Measurements from ENCODE around the gene VWA3B. TPM values are rescaled to one million over a fixed set of nuclear protein-coding genes. Genes with fewer than 3 reads are reported as not detected.
A peak's percentile ranks its signal among the peaks of the same experiment; 100 is the strongest.

VWA3B gene
- total and polyA plus RNA-seq, 2 donors (not counting 3 experiments of a cell fraction or from before 2014, with no cell fraction given), result not detected

GRCh38 chr2:98148595-98149332 lies 61.8 kb downstream of the VWA3B start:
- ChIA-PET CTCF (interaction anchor here (1.2 to 1.3 kb wide), 4 partner anchors 236 to 408 kb away, joined by 3 to 9 read pairs (median 4); no protein-coding TSS in a partner anchor), POLR2A (no interaction called here)
- peak overlapping the region in 2 of 3 experiments; percentile 2 to 10 for H3K4me3 ChIP-seq (replicated peaks in 1 of 3; ENCODE audit: insufficient read depth in 1 of 3, low read depth in 1 of 3, low read length in 3 of 3)
- H3K9me3 ChIP-seq (replicated peaks; ENCODE audit: control insufficient read depth, insufficient read depth, low read length), result no peaks in the 10 kb centered on the region
- no peak for TF ChIP-seq GATA2 (IDR thresholded peaks at IDR 0.05; ENCODE audit: insufficient read depth, insufficient read length, low read depth, low read length)
- no peak for TF ChIP-seq JUN (IDR thresholded peaks at IDR 0.05; ENCODE audit: borderline replicate concordance, insufficient read depth, insufficient read length, low read depth)
- TF ChIP-seq MYC (IDR thresholded peaks at IDR 0.05; ENCODE audit: low read depth, low read length), result no peak
- TF ChIP-seq FOS (IDR thresholded peaks at IDR 0.05; ENCODE audit: borderline replicate concordance, insufficient read depth, low read length), result no peak
- TF ChIP-seq POLR2A (IDR thresholded peaks at IDR 0.05; ENCODE audit: low read depth, low read length), result no peak
- no peak for TF ChIP-seq POLR2AphosphoS5 (IDR thresholded peaks at IDR 0.05; ENCODE audit: insufficient read depth, low read depth, low read length)
- TF ChIP-seq, protein P1, sequence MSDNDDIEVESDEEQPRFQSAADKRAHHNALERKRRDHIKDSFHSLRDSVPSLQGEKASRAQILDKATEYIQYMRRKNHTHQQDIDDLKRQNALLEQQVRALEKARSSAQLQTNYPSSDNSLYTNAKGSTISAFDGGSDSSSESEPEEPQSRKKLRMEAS (IDR thresholded peaks at IDR 0.05; ENCODE audit: insufficient read depth, insufficient read length), result no peak
- TF ChIP-seq EZH2 (IDR thresholded peaks at IDR 0.05; ENCODE audit: borderline replicate concordance, low read depth, low read length, severe bottlenecking), result no peak
- TF ChIP-seq, protein P2, sequence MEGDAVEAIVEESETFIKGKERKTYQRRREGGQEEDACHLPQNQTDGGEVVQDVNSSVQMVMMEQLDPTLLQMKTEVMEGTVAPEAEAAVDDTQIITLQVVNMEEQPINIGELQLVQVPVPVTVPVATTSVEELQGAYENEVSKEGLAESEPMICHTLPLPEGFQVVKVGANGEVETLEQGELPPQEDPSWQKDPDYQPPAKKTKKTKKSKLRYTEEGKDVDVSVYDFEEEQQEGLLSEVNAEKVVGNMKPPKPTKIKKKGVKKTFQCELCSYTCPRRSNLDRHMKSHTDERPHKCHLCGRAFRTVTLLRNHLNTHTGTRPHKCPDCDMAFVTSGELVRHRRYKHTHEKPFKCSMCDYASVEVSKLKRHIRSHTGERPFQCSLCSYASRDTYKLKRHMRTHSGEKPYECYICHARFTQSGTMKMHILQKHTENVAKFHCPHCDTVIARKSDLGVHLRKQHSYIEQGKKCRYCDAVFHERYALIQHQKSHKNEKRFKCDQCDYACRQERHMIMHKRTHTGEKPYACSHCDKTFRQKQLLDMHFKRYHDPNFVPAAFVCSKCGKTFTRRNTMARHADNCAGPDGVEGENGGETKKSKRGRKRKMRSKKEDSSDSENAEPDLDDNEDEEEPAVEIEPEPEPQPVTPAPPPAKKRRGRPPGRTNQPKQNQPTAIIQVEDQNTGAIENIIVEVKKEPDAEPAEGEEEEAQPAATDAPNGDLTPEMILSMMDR (IDR thresholded peaks at IDR 0.05; ENCODE audit: extremely low read depth in 1 of 2, insufficient read depth in 1 of 2, low read depth in 1 of 2, low read length in 2 of 2), result no peak
- no peaks in the 10 kb centered on the region for H3K9me1 ChIP-seq (replicated peaks; ENCODE audit: control insufficient read depth, extremely low read depth, insufficient read depth, low read length)
- intact Hi-C loops (cut with micrococcal nuclease), result no loop called here
- no peak for FAIRE-seq
- H3K79me2 ChIP-seq (ENCODE audit: control insufficient read depth, insufficient read depth, low read length), result no peaks in the 10 kb centered on the region
- H4K20me1 ChIP-seq (replicated peaks; ENCODE audit: control insufficient read depth, extremely low read depth, insufficient read depth, low read length), result no peaks in the 10 kb centered on the region
- peak overlapping the region; percentile 53 for H3K4me2 ChIP-seq (ENCODE audit: insufficient read depth, low read length)
- H3K27me3 ChIP-seq (ENCODE audit: control insufficient read depth in 2 of 2, insufficient read depth in 2 of 2, low read length in 2 of 2), result no peaks in the 10 kb centered on the region
- no peak overlapping the region for H3K9ac ChIP-seq (replicated peaks; ENCODE audit: extremely low read depth, insufficient read depth, low read length)
- BruUV-seq (replicated peaks), result no TSS peak
- no peak overlapping the region for H3K27ac ChIP-seq (ENCODE audit: insufficient read depth, low read depth, low read length)
- no peaks in the 10 kb centered on the region for H3K4me1 ChIP-seq (ENCODE audit: control insufficient read depth, extremely low read depth, insufficient read depth, low read length)
- no peaks in the 10 kb centered on the region for H3K36me3 ChIP-seq (ENCODE audit: control insufficient read depth in 2 of 2, extremely low read depth in 1 of 2, insufficient read depth in 2 of 2, low read length in 2 of 2)
- H2AFZ ChIP-seq (ENCODE audit: low read depth, low read length), result peak overlapping the region; percentile 55
- peak; percentile 3 for DNase-seq (ENCODE audit: low read depth, low spot score)
- dilution Hi-C loops (cut with MboI; ENCODE audit: extremely low pct_ligation_motif_present, low sequenced_read_pairs), result no loop called here

Measured in endothelial cell of umbilical vein (primary cell).